Left lobe of liver (tissue), 2 donors: Measurements from ENCODE around the gene C4A. TPM values are rescaled to one million over a fixed set of nuclear protein-coding genes. Genes with fewer than 3 reads are reported as not detected.
"Not testable (repeated sequence)": the region's sequence is repeated elsewhere in the genome, so short reads cannot be mapped to it uniquely, and the experiment has no call there.

Experiments used
- ATAC-seq: fragments of 200-7000 bp; cut with Tn5 transposase; one replicate; pipeline ENCODE4 v1.9.1; 2020; ENCODE audit warnings: mild to moderate bottlenecking, moderate library complexity
- DNase-seq: peaks from one replicate; pipeline ENCODE4 v3.0.0-alpha.2; 2020; ENCODE audit warnings: low spot score
- total RNA-seq: library from RNA; stranded (reverse); gene quantifications from one replicate; pipeline ENCODE4 v1.2.1, GENCODE V29; 2021
- donor health status: DM: no; HTN: no; CAD: no; lungs with moderate emphysema.
- donor health status: DM: no; HTN: yes; CAD: no.

Gene C4A
- 2,044 TPM for total RNA-seq

DNA sequence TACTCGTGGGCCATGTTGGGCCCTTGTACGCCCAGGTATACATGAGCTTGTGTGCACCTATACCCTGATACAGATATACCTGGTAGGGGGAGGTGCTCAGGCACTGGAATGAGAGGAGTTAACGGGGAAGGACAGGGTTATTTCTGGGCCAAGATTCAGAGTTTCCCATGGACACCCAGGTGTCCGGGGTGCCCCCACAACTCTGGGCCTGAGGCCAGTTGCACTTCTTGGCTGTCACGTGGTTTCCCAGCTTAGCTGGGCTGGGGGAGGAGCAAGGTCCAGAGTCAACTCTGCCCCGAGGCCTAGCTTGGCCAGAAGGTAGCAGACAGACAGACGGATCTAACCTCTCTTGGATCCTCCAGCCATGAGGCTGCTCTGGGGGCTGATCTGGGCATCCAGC, at the start of gene C4A:
Gene C4A, plus strand, starts transcription at position 314 of the 400 bp plus-strand sequence. Its CDS starts 51 bp downstream, at position 365.
- not testable (repeated sequence) for DNase-seq
- ATAC-seq = peak; percentile 60

DNA sequence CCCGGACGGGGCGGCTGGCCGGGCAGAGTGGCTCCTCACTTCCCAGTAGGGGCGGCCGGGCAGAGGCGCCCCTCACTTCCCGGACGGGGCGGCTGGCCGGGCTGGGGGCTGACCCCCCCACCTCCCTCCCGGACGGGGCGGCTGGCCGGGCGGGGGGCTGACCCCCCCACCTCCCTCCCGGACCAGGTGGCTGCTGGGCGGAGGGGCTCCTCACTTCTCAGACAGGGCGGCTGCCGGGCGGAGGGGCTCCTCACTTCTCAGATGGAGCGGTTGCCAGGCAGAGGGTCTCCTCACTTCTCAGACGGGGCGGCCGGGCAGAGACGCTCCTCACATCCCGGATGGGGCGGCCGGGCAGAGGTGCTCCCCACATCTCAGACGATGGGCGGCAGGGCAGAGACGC, 49.7 kb upstream of the C4A start:
- DNase-seq, ATAC-seq: not testable (repeated sequence)

DNA sequence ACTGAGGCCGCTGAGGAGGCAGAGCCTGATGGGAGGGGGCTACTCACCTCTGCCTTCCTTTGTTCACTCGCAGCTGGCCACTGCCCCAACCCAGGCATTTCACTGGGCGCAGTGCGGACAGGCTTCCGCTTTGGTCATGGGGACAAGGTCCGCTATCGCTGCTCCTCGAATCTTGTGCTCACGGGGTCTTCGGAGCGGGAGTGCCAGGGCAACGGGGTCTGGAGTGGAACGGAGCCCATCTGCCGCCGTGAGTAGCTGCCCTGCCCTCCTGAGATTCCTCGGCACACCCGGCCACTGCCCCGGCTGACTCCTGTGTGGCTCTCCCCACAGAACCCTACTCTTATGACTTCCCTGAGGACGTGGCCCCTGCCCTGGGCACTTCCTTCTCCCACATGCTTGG, 48.3 kb upstream of the C4A start:
- DNase-seq (no peak), ATAC-seq (no peak)

DNA sequence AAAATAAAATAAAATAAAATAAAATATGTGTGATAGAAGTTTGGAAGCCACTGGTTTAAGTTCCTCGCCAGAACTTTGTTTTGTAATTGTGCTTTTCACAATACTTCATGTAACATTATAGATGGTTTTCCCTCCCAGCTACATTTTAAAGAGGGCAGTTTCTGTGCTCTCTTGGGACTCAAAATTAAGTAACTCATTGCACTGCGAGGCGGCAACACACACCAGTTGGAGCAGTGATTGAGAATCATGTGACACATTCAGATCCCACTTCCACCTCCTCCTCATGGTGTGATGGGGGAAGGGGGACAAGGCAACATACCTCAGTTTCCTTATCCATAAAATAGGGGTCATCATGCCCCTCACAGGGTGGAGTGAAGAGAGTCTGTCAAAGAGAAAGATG, 46.8 kb upstream of the C4A start:
- ATAC-seq (no peak), DNase-seq (no peak)

DNA sequence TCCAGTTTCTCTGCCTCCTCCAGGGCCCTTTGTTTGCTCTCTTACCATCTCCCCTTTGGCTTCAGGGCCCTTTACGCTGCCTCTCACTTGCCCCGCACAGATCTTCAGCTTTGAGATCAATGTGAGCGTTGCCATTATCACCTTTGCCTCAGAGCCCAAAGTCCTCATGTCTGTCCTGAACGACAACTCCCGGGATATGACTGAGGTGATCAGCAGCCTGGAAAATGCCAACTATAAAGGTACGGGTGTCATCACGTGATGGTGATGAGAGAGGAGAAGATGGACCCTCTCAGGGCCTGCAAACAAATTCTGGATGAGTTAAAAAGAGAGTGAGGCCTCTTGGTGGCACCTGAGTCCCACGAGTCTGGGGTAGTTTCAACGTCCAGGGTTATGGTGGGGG, 46.0 kb upstream of the C4A start:
- ATAC-seq (peak; percentile 70), DNase-seq (no peak)

DNA sequence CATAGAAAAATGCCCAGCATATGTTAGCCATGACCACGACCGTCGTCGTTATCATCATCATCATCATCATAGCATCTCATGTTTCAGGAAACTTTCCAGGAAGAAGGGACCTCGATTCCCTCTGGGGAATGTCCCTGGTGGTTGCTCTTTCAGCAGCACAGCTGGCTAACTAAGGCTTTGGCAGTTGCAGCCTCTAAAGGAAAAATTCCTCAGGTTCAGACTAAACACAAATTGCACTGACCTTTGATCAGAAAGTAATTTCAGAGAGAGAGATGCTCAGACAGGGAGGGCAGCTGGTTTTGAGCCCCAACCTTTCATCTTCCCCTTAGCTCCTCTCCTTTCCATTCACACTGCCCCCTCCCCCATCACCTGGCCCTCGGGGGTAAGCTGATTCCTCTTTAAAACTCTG, 41.6 kb upstream of the C4A start:
- ATAC-seq (no peak), DNase-seq (no peak)

DNA sequence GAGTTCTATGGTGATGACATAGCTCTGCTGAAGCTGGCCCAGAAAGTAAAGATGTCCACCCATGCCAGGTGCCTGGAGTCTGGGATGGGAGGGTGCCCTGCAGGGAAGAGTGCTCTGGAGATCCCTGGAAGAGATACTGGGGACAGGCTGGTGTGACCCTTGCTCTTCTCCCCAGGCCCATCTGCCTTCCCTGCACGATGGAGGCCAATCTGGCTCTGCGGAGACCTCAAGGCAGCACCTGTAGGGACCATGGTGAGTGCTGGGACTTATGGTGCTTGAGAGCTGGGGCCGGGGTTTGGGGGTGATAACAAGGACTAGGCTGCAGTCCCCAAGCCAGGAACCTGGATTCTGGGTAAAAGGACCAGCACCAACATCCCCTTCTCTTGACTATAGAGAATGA, 38.1 kb upstream of the C4A start:
- no peak for DNase-seq
- ATAC-seq = no peak

DNA sequence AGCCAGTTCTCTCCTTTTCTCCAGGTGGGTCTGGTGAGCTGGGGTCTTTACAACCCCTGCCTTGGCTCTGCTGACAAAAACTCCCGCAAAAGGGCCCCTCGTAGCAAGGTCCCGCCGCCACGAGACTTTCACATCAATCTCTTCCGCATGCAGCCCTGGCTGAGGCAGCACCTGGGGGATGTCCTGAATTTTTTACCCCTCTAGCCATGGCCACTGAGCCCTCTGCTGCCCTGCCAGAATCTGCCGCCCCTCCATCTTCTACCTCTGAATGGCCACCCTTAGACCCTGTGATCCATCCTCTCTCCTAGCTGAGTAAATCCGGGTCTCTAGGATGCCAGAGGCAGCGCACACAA, 36.7 kb upstream of the C4A start:
- DNase-seq (no peak), ATAC-seq (no peak)

DNA sequence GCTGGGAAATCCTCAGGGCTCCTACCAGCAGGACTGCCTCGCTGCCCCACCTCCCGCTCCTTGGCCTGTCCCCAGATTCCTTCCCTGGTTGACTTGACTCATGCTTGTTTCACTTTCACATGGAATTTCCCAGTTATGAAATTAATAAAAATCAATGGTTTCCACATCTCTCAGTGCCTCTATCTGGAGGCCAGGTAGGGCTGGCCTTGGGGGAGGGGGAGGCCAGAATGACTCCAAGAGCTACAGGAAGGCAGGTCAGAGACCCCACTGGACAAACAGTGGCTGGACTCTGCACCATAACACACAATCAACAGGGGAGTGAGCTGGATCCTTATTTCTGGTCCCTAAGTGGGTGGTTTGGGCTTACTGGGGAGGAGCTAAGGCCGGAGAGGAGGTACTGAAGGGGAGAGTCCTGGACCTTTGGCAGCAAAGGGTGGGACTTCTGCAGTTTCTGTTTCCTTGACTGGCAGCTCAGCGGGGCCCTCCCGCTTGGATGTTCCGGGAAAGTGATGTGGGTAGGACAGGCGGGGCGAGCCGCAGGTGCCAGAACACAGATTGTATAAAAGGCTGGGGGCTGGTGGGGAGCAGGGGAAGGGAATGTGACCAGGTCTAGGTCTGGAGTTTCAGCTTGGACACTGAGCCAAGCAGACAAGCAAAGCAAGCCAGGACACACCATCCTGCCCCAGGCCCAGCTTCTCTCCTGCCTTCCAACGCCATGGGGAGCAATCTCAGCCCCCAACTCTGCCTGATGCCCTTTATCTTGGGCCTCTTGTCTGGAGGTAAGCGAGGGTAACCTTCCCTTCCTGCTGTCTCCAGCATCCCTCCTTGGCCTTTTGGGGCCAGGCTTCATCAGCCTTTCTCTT, 36.1 kb upstream of the C4A start, which contains the start of gene CFB:
Gene CFB, plus strand, starts transcription at position 589 of the 863 bp plus-strand sequence. Its CDS starts 127 bp downstream, at position 716.
- ATAC-seq = peak; percentile 87
- DNase-seq = peak; percentile 97

DNA sequence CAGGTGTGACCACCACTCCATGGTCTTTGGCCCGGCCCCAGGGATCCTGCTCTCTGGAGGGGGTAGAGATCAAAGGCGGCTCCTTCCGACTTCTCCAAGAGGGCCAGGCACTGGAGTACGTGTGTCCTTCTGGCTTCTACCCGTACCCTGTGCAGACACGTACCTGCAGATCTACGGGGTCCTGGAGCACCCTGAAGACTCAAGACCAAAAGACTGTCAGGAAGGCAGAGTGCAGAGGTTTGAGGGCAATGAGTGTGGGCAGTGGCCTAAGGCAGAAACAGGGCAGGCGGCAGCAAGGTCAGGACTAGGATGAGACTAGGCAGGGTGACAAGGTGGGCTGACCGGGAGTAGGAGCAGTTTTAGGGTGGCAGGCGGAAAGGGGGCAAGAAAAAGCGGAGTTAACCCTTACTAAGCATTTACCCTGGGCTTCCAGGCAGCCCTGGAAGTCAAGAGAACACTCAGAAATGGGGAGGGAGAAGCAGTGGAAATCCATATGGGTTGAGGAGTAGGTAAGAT, 35.4 kb upstream of the C4A start:
- peak; percentile 5 for ATAC-seq
- DNase-seq = no peak

DNA sequence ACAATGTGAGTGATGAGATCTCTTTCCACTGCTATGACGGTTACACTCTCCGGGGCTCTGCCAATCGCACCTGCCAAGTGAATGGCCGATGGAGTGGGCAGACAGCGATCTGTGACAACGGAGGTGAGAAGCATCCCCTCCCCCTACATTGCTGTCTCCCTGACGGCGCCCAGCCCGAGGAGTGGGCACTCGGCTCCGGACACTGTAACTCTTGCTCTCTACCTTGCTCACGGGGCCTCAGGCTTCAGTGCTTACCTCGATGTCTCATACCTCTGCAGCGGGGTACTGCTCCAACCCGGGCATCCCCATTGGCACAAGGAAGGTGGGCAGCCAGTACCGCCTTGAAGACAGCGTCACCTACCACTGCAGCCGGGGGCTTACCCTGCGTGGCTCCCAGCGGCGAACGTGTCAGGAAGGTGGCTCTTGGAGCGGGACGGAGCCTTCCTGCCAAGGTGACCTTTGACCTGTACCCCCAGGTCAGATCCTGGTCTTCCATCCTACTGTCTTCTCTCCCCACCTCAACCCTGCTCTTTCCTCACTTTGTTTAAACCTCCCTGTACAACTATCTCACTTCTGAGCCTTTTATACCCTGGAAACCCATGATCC, 34.7 kb upstream of the C4A start:
- DNase-seq (no peak), ATAC-seq (peak; percentile 0)

DNA sequence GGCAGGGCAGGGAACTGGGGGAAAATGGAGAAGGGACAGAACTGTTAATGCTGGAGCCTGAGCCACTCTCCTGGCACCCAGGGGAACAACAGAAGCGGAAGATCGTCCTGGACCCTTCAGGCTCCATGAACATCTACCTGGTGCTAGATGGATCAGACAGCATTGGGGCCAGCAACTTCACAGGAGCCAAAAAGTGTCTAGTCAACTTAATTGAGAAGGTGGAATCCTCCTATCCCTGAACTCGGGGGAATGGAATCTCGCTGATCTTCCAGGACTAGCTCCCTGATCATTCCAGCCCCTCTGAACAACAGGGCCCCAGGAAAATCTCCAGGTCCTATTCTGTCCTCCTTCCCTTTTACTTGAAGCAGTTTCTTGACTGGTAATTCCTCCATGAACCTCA, 34.0 kb upstream of the C4A start:
- ATAC-seq = no peak
- DNase-seq = no peak

DNA sequence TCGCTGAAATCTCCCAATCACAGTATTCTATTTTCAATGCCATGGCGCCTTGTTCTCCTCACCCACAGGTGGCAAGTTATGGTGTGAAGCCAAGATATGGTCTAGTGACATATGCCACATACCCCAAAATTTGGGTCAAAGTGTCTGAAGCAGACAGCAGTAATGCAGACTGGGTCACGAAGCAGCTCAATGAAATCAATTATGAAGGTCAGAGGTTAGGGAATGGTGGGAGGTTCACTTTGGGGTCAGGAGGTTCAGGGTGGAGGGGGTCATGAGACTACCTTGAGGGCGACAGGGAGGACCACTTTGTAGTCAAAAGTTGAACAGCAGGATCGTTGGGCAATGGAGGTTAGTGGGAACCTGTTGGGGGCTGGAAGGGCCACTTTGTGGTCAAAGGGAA, 33.6 kb upstream of the C4A start:
- ATAC-seq (no peak), DNase-seq (no peak)

DNA sequence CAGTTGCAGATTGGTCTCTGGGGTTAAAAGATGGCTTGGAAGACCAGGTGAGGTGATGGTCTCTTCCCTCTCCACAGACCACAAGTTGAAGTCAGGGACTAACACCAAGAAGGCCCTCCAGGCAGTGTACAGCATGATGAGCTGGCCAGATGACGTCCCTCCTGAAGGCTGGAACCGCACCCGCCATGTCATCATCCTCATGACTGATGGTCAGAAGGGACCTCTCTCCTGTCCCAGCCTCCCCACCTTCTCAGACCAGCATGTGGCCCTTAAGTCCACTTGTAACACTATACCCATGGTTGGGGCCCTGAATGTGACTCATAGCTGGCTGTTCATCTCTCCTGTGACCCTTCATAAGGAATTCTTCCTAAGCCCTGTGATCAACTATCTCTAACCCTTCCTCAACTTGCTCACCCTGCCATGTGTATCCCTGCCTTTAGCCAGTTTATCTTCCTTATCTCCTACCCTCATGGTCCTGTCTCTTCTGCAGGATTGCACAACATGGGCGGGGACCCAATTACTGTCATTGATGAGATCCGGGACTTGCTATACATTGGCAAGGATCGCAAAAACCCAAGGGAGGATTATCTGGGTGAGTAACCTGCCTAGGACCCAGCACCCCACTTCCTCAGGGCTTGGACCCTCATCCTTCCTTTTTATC, 33.0 kb upstream of the C4A start:
- no peak for ATAC-seq
- no peak for DNase-seq

DNA sequence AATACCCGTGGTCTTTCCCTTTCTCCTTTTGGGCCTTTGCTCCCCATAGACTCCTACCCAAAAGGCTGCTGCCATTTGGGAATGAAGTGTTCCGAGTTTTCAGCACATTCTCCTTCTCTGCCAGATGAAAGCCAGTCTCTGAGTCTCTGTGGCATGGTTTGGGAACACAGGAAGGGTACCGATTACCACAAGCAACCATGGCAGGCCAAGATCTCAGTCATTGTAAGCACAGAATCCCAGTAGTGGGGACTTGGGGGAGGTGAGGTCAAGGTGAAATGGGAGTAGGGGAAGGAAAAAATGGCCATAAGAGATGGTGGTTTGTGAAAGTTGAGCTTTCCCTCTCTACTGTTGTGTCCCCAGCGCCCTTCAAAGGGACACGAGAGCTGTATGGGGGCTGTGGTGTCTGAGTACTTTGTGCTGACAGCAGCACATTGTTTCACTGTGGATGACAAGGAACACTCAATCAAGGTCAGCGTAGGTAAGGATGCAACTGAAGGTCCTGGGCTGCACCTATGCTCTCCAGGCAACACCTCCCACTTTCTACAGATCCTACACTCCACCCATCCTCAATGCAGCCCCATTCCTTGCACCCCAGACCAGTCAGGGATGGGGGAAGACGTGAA, 31.8 kb upstream of the C4A start:
- DNase-seq (no peak), ATAC-seq (no peak)

DNA sequence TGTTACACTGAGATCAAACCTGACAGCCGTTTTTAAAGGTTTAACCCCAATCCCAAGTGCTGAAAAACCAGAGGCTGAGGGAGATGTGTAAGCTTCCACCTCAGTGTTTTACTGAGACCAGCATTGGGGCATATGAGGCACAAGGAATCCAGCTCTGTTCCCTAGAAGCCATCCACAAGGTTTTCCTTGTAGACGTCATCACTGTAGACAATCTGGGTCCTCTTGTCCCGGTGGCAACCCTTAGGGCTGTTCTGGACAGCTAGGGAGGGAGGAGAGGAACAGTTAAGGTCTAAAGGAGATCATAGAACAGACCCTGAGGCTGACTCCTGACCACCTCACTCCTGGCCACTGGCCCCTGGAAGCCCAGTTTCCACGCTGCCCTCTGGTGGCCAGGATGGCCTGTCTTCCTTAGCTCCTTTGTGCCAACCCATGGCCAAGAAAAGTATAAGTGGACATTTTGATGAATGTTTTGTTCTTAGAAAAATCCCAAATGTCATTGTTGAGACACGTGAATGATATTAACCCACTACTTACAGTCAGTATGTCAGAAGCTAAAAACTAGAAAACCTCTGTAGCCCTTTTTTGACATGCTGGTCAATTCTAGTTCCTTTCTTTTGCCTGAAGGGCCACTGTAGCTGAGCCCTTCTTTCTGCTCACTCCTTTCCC, 29.6 kb upstream of the C4A start:
- ATAC-seq = peak; percentile 74

DNA sequence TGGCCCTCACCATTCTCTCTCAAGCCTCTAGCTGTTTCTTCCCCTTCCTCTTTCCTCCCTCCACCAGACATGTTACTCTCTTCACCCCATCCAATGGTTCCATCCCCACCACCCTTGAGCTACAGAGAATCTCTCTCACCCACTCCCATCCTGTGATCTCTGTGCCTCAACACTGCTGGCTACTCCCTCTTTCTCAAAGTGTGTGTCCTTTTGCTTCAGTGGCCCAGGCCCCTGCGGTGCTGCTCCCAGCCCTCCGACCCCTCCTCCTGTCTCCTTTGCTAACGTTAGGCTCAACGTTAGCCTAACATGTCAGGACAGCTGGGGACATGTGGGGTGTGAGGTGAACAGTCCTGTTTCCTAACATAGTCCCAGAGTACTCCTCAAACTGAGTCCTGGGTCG, 29.0 kb upstream of the C4A start:
- ATAC-seq (no peak), DNase-seq (no peak)

More for the DNA sequence above, 29.6 kb upstream of the C4A start:
- DNase-seq = no peak

DNA sequence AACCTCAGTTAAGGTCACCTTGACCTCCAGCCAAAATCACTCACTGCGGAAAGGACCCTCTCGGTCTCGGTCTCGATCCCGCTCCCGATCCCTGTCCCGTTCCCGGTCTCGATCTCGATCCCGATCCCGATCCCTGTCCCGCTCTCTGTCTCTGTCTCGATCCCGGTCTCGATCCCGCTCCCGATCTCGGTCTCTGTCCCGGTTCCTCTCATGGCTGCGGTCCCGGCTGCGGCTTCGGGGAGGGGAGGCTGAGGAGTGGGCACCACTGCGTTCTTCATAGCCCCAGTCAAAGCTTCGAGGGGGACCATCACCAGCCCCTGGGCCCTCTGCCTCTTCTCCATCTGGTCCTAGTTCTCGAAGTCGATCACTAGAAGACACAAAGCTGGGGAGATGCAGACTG, 27.3 kb upstream of the C4A start:
- DNase-seq (no peak), ATAC-seq (no peak)

DNA sequence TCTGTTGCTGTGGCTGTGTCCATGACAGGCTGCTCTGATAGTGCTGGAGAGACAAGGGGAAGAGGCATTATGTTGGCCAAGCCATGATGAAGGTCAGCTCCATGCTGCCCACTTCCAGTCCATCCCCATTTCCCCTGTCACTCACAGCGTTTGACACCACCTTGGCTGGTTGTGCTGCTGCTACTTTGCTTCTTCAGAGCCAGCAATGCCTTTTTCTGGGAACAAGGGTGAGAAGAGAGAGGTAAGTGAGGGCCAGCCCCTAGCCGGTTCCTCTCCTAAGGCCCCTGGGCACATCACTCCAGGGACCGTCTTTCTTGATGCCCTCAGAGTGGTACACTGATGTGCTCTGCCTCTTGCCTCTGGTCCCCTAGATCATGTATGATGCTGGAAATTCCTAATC, 25.1 kb upstream of the C4A start:
- ATAC-seq (no peak), DNase-seq (no peak)

DNA sequence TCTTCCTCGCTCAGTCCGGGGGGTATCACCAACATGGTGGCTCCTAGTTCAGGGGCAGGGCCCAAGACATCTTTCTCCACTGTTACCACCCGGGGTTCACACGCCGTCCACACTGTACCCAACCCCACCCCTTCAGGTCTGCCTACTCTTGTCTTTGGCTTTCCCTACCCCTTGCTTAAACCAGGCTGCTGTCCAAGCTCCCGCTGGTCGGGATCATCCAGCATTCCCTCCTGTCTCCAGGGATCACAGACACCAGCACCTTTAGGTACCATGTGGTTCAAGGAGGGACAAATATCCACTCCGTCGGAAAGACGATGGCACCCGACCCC, 23.5 kb upstream of the C4A start:
- no peak for DNase-seq
- peak; percentile 27 for ATAC-seq
